Activated CD4-positive, CD25-positive, alpha-beta regulatory T cell treated with anti-CD3 and anti-CD28 coated beads, Interleukin-2, amount 50 U/mL, for 72 hours (primary cell): Measurements from ENCODE around the gene EIF3D.
A peak's percentile ranks its signal among the peaks of the same experiment; 100 is the strongest.

Source experiments
- DNase-seq: peaks from one replicate; pipeline ENCODE4 v3.0.0; 2021

Gene EIF3D

GRCh38 chr22:36505998-36506635 lies 22.8 kb downstream of the EIF3D start:
- DNase-seq = no peak

- DNase-seq = no peak
Measured at GRCh38 chr22:36497910-36498665, 30.9 kb downstream of the EIF3D start.

- no peak for DNase-seq
Measured at GRCh38 chr22:36493690-36494110, 35.3 kb downstream of the EIF3D start.

- DNase-seq = no peak
Measured at GRCh38 chr22:36492109-36492508, 36.9 kb downstream of the EIF3D start.

GRCh38 chr22:36491155-36491554 lies 37.8 kb downstream of the EIF3D start:
- no peak for DNase-seq

GRCh38 chr22:36486619-36487384 lies 42.2 kb downstream of the EIF3D start:
- peak; percentile 54 for DNase-seq

- peak; percentile 91 for DNase-seq
Measured at GRCh38 chr22:36481393-36482168, 47.4 kb downstream of the EIF3D start, which contains the start of gene TXN2. Gene TXN2, minus strand, starts transcription at chr22:36481640. Its CDS starts 803 bp downstream, at chr22:36480837.

- no peak for DNase-seq
Measured at GRCh38 chr22:36480941-36481392, 48.0 kb downstream of the EIF3D start.

GRCh38 chr22:36478966-36479365 lies 50.0 kb downstream of the EIF3D start:
- DNase-seq = no peak

- no peak for DNase-seq
Measured at GRCh38 chr22:36475341-36475740, 53.6 kb downstream of the EIF3D start.

- no peak for DNase-seq
Measured at GRCh38 chr22:36472689-36473088, 56.3 kb downstream of the EIF3D start.

- no peak for DNase-seq
Measured at GRCh38 chr22:36471341-36471821, 57.6 kb downstream of the EIF3D start.

- no peak for DNase-seq
Measured at GRCh38 chr22:36470994-36471331, 58.0 kb downstream of the EIF3D start.

GRCh38 chr22:36470162-36470993 lies 58.6 kb downstream of the EIF3D start:
- peak; percentile 72 for DNase-seq

GRCh38 chr22:36469094-36469710 lies 59.8 kb downstream of the EIF3D start:
- no peak for DNase-seq

GRCh38 chr22:36467946-36468345 lies 61.0 kb downstream of the EIF3D start:
- DNase-seq = no peak

GRCh38 chr22:36467042-36467810 lies 61.7 kb downstream of the EIF3D start:
- DNase-seq = no peak

GRCh38 chr22:36466258-36466657 lies 62.7 kb downstream of the EIF3D start:
- DNase-seq = no peak

GRCh38 chr22:36465232-36466021 lies 63.5 kb downstream of the EIF3D start:
- DNase-seq = no peak
